IMR-90 (cell line): ENCODE data around the gene LRRN2. TPM values are rescaled to one million over a fixed set of nuclear protein-coding genes. Genes with fewer than 3 reads are reported as not detected.

ENCODE experiments used
- ATAC-seq: fragments of 200-7000 bp; cut with Tn5 transposase; 2 replicates; pipeline ENCODE4 v1.9.1; 2020; ENCODE audit warnings: low read depth, mild to moderate bottlenecking, moderate library complexity
- BruUV-seq: library from RNA; stranded (reverse); fragments of 400-500 nt; replicated peaks from 2 replicates; lab custom pipeline; 2021; lab: Mats Ljungman, UMichigan
- CTCF ChIA-PET: fragments of 300-600 bp; formaldehyde crosslinking; extraction: SDS; loops from one replicate; lab custom pipeline; 2021; ENCODE audit warnings: antibody characterized with exemption; lab: Yijun Ruan, JAX
- POLR2A ChIA-PET: fragments of 300-600 bp; sonication (Branson Sonifier 250); formaldehyde crosslinking; loops from one replicate; lab custom pipeline; 2022; ENCODE audit warnings: antibody characterized with exemption; ENCODE audit not compliant: unreplicated experiment; lab: Charles Lee
- DNase-seq: peaks from one replicate; pipeline ENCODE4 v3.0.0; 2013
- H2AFZ ChIP-seq: replicated peaks from 2 replicates; pipeline ENCODE3; 2013; ENCODE audit warnings: low read length, mild to moderate bottlenecking; ENCODE audit not compliant: poor library complexity
- H2AK5ac ChIP-seq: 2 replicates; pipeline ENCODE4 v1.6.1; 2013; ENCODE audit warnings: low read depth, low read length, inconsistent platforms
- H2AK9ac ChIP-seq: replicated peaks from 2 replicates; pipeline ENCODE3; 2013; ENCODE audit warnings: mild to moderate bottlenecking, low read depth, low read length, moderate library complexity; ENCODE audit not compliant: poor library complexity
- H2BK120ac ChIP-seq: 2 replicates; pipeline ENCODE4 v1.6.1; 2013; ENCODE audit warnings: low read depth, low read length, inconsistent platforms
- H2BK15ac ChIP-seq: 3 replicates; pipeline ENCODE4 v1.6.1; 2013; ENCODE audit warnings: low read depth, low read length, inconsistent platforms
- H2BK20ac ChIP-seq: 2 replicates; pipeline ENCODE4 v1.6.1; 2013; ENCODE audit warnings: low read depth, mild to moderate bottlenecking, inconsistent platforms, low read length, moderate library complexity
- H2BK5ac ChIP-seq: 2 replicates; pipeline ENCODE4 v1.6.1; 2013; ENCODE audit warnings: mild to moderate bottlenecking, low read depth, low read length, inconsistent platforms; ENCODE audit not compliant: poor library complexity, severe bottlenecking
- H3K14ac ChIP-seq: replicated peaks from 2 replicates; pipeline ENCODE4 v1.6.1; 2013; ENCODE audit warnings: low read depth, low read length, inconsistent platforms
- H3K18ac ChIP-seq: 2 replicates; pipeline ENCODE4 v1.6.1; 2013; ENCODE audit warnings: low read depth, low read length, control low read depth
- H3K23ac ChIP-seq: 2 replicates; pipeline ENCODE4 v1.6.1; 2013; ENCODE audit warnings: low read depth, low read length, inconsistent platforms
- H3K27ac ChIP-seq: 2 replicates; pipeline ENCODE4 v1.5.1; 2013; ENCODE audit warnings: mild to moderate bottlenecking, control low read depth, low read length; ENCODE audit not compliant: insufficient read depth
- H3K27me3 ChIP-seq: 2 replicates; pipeline ENCODE4 v1.6.1; 2013; ENCODE audit warnings: low read length; ENCODE audit not compliant: control insufficient read depth, insufficient read depth
- H3K36me3 ChIP-seq: 2 replicates; pipeline ENCODE4 v1.6.1; 2013; ENCODE audit warnings: low read length, mixed read lengths; ENCODE audit not compliant: control insufficient read depth, insufficient read depth
- H3K4ac ChIP-seq: 2 replicates; pipeline ENCODE4 v1.6.1; 2013; ENCODE audit warnings: low read depth, low read length, inconsistent platforms
- H3K4me1 ChIP-seq: 2 replicates; pipeline ENCODE4 v1.6.1; 2013; ENCODE audit warnings: low read length, mixed read lengths; ENCODE audit not compliant: control insufficient read depth, insufficient read depth
- H3K4me2 ChIP-seq: 2 replicates; pipeline ENCODE4 v1.6.1; 2013; ENCODE audit warnings: low read depth, mild to moderate bottlenecking, control low read depth, low read length, moderate library complexity
- H3K4me3 ChIP-seq: 2 replicates; pipeline ENCODE4 v1.5.1; 2013; ENCODE audit warnings: low read depth, mild to moderate bottlenecking, control low read depth, low read length, moderate library complexity; ENCODE audit not compliant: insufficient read depth
- H3K56ac ChIP-seq: 2 replicates; pipeline ENCODE4 v1.6.1; 2013; ENCODE audit warnings: low read length, inconsistent platforms; ENCODE audit not compliant: insufficient read depth; ENCODE audit errors: extremely low read depth
- H3K79me1 ChIP-seq, 2 experiments: 2 replicates each; pipeline ENCODE4 v1.6.1; 2013; ENCODE audit warnings: low read length in 2 of 2, inconsistent platforms in 1 of 2, low read depth in 1 of 2
- H3K9ac ChIP-seq: 2 replicates; pipeline ENCODE4 v1.6.1; 2013; ENCODE audit warnings: low read depth, low read length, control low read depth
- H3K9me1 ChIP-seq: 2 replicates; pipeline ENCODE4 v1.6.1; 2013; ENCODE audit warnings: low read length, inconsistent platforms; ENCODE audit not compliant: insufficient read depth
- H3K9me3 ChIP-seq: 2 replicates; pipeline ENCODE4 v1.6.1; 2013; ENCODE audit warnings: low read length; ENCODE audit not compliant: control insufficient read depth, insufficient read depth
- H4K20me1 ChIP-seq: 2 replicates; pipeline ENCODE4 v1.6.1; 2013; ENCODE audit warnings: low read length, inconsistent platforms; ENCODE audit not compliant: insufficient read depth
- H4K5ac ChIP-seq: 2 replicates; pipeline ENCODE4 v1.6.1; 2013; ENCODE audit warnings: mild to moderate bottlenecking, low read depth, low read length, control low read depth
- H4K8ac ChIP-seq, 2 experiments: 2 replicates each; pipeline ENCODE4 v1.6.1; 2013; ENCODE audit warnings: low read depth in 2 of 2, low read length in 2 of 2, control low read depth in 1 of 2, inconsistent platforms in 1 of 2
- H4K91ac ChIP-seq: 2 replicates; pipeline ENCODE4 v1.6.1; 2013; ENCODE audit warnings: low read depth, low read length, inconsistent platforms; ENCODE audit not compliant: insufficient read depth
- BHLHE40 ChIP-seq: fragments of 150-350 bp; IDR thresholded peaks from 2 replicates; pipeline ENCODE4 v1.6.1; 2016; ENCODE audit warnings: mild to moderate bottlenecking, low read depth, low read length
- CEBPB ChIP-seq: IDR thresholded peaks from 2 replicates; pipeline ENCODE4 v1.6.1; 2012; ENCODE audit warnings: low read depth, low read length, improper control_type of control experiment
- CHD1 ChIP-seq: IDR thresholded peaks from 2 replicates; pipeline ENCODE4 v1.6.1; 2012; ENCODE audit warnings: low read depth, low read length, improper control_type of control experiment
- FOS ChIP-seq: fragments of 150-350 bp; IDR thresholded peaks from 2 replicates; pipeline ENCODE4 v1.6.1; 2016; ENCODE audit warnings: low read depth, low read length
- MAFK ChIP-seq: IDR thresholded peaks from 2 replicates; pipeline ENCODE4 v1.6.1; 2012; ENCODE audit warnings: low read depth, low read length, improper control_type of control experiment
- MXI1 ChIP-seq: IDR thresholded peaks from 2 replicates; pipeline ENCODE4 v1.6.1; 2012; ENCODE audit warnings: low read depth, mild to moderate bottlenecking, low read length, moderate library complexity, borderline replicate concordance
- NFE2L2 ChIP-seq: fragments of 150-350 bp; IDR thresholded peaks from 2 replicates; pipeline ENCODE4 v1.6.1; 2016; ENCODE audit warnings: low read depth, mild to moderate bottlenecking, low read length
- USF2 ChIP-seq: fragments of 150-350 bp; IDR thresholded peaks from 2 replicates; pipeline ENCODE4 v1.6.1; 2017; ENCODE audit warnings: mild to moderate bottlenecking, antibody characterized with exemption, low read length, low read depth
- WGBS, 2 experiments: methylation state at CpG; one replicate each; pipeline versions ENCODE4 v1.1.5 to v1.1.7; 2013; ENCODE audit warnings: missing lambda C conversion rate in 2 of 2; ENCODE audit not compliant: insufficient read length in 1 of 2; ENCODE audit errors: extremely low coverage in 2 of 2; 5-methylcytosine and 5-hydroxymethylcytosine counted together
- dilution Hi-C: fragments of 300-500 bp; cut with HindIII; formaldehyde crosslinking; loops from one replicate; pipeline ENCODE4 v1.14.3; 2018; ENCODE audit warnings: low sequenced_read_pairs; ENCODE audit not compliant: unreplicated experiment
- in situ Hi-C: fragments of 300-500 bp; cut with MboI; formaldehyde crosslinking; loops from 3 replicates; pipeline ENCODE4 v1.14.3; 2019; ENCODE audit warnings: low sequenced_read_pairs, inconsistent platforms, mixed read lengths
- intact Hi-C: fragments of 100-400 bp; cut with micrococcal nuclease; formaldehyde crosslinking; loops from 2 replicates; pipeline ENCODE4 v1.10.0; 2022
- polyA plus RNA-seq, 3 experiments: library from polyadenylated mRNA; depleted of rRNA; stranded (reverse); fragments of >200 nt; gene quantifications; 2 replicates each; pipeline ENCODE4 v1.2.3, GENCODE V29; 2012; ENCODE audit warnings: low replicate concordance in 1 of 3
- total RNA-seq: library from RNA; depleted of rRNA; stranded (reverse); fragments of >200 nt; gene quantifications from 2 replicates; pipeline ENCODE4 v1.2.3, GENCODE V29; 2012

Gene LRRN2
- total and polyA plus RNA-seq, 2 of the 4 experiments (the other 2 are of a cell fraction) = not detected

GRCh38 chr1:204599596-204599995, 85.9 kb downstream of the LRRN2 start:
- POLR2A ChIA-PET = no interaction called here
- no peak overlapping the region for H3K9ac ChIP-seq
- intact Hi-C loops = no loop called here

More at GRCh38 chr1:204599596-204599995, 85.9 kb downstream of the LRRN2 start:
- Histone ChIP-seq H2AK9ac (no peak overlapping the region), H3K9me1 (no peaks in the 10 kb centered on the region), H3K27me3 (peaks cover 35% of the 10 kb centered on the region), H4K91ac (no peak overlapping the region), H3K18ac (no peak overlapping the region), H3K27ac (no peak overlapping the region), H3K36me3 (no peaks in the 10 kb centered on the region), H4K5ac (no peak overlapping the region), H3K79me1 (no peaks in the 10 kb centered on the region), H3K9me3 (no peaks in the 10 kb centered on the region), H4K20me1 (no peaks in the 10 kb centered on the region), H2BK5ac (no peak overlapping the region), H3K4me1 (no peaks in the 10 kb centered on the region), H3K56ac (no peak overlapping the region), H3K4ac (no peak overlapping the region), H2AFZ (no peak overlapping the region), H3K4me3 (no peak overlapping the region), H3K14ac (no peak overlapping the region), H2BK120ac (no peak overlapping the region), H3K23ac (no peak overlapping the region), H4K8ac (no peak overlapping the region), H2BK15ac (no peak overlapping the region), H2AK5ac (no peak overlapping the region), H2BK20ac (no peak overlapping the region), H3K4me2 (no peak overlapping the region)
- no peak for DNase-seq
- no peak for ATAC-seq
- in situ Hi-C loops = no loop called here
- dilution Hi-C loops = no loop called here
- WGBS, 2 experiments = no CpG with 5 or more reads among the region's 10 CpGs
- CTCF ChIA-PET = no interaction called here
- BruUV-seq = no TSS peak
- no peak for TF ChIP-seq NFE2L2
- no peak for TF ChIP-seq MAFK
- TF ChIP-seq CEBPB = no peak
- no peak for TF ChIP-seq USF2
- no peak for TF ChIP-seq CHD1
- TF ChIP-seq BHLHE40 = no peak
- TF ChIP-seq MXI1 = no peak
- TF ChIP-seq FOS = no peak
